ENCODE results near the gene PNPT1.
"Not testable (repeated sequence)": the region's sequence is repeated elsewhere in the genome, so short reads cannot be mapped to it uniquely, and the experiment has no call there.

The PNPT1 gene

GRCh38 chr2:55604027-55604565 lies 89.5 kb downstream of the PNPT1 start:
- no peaks in the 10 kb centered on the region for H3K9me2 ChIP-seq (replicated peaks; ENCODE audit: control insufficient read depth, low read length)
- peaks cover under 1% of the 10 kb centered on the region; the same call in 1 of the 2 replicates for H4K20me1 ChIP-seq (ENCODE audit: control insufficient read depth, insufficient read depth, low read depth, low read length)
- H3K79me2 ChIP-seq (ENCODE audit: control insufficient read depth, low read length), result peaks cover 87% of the 10 kb centered on the region
- peaks cover 54% of the 10 kb centered on the region for H3K36me3 ChIP-seq (ENCODE audit: control insufficient read depth, low read length)
- H3K9me3 ChIP-seq (ENCODE audit: control insufficient read depth, insufficient read depth, low read length), result no peaks in the 10 kb centered on the region
- H3K27me3 ChIP-seq (ENCODE audit: control insufficient read depth, low read length), result no peaks in the 10 kb centered on the region
- H3K4me1 ChIP-seq (ENCODE audit: control insufficient read depth, low read length), result no peaks in the 10 kb centered on the region
- TF ChIP-seq EZH2phosphoT487 (IDR thresholded peaks at IDR 0.05; ENCODE audit: borderline replicate concordance, low read length) (no peak), CTCF (IDR thresholded peaks at IDR 0.05; ENCODE audit: low read depth, low read length, poor library complexity, severe bottlenecking) (no peak)
- peaks cover 7% of the 10 kb centered on the region; the same call in 1 of the 2 replicates for H3F3A ChIP-seq (ENCODE audit: control insufficient read depth, insufficient read depth)
- no peak overlapping the region for H3K4me3 ChIP-seq (ENCODE audit: low read length)
- no peak overlapping the region for H3K27ac ChIP-seq (ENCODE audit: low read depth, low read length)
- no peak overlapping the region for H3K4me2 ChIP-seq (ENCODE audit: low read length)

GRCh38 chr2:55601849-55602248 lies 91.8 kb downstream of the PNPT1 start:
- no peaks in the 10 kb centered on the region for H3K9me2 ChIP-seq (replicated peaks; ENCODE audit: control insufficient read depth, low read length)
- H3K27ac ChIP-seq (ENCODE audit: low read depth, low read length), result no peak overlapping the region
- no peaks in the 10 kb centered on the region for H3K27me3 ChIP-seq (ENCODE audit: control insufficient read depth, low read length)
- peaks cover 61% of the 10 kb centered on the region for H3K36me3 ChIP-seq (ENCODE audit: control insufficient read depth, low read length)
- TF ChIP-seq EZH2phosphoT487 (IDR thresholded peaks at IDR 0.05; ENCODE audit: borderline replicate concordance, low read length) (no peak), CTCF (IDR thresholded peaks at IDR 0.05; ENCODE audit: low read depth, low read length, poor library complexity, severe bottlenecking) (no peak)
- H3K4me2 ChIP-seq (ENCODE audit: low read length), result no peak overlapping the region
- H4K20me1 ChIP-seq (ENCODE audit: control insufficient read depth, insufficient read depth, low read depth, low read length), result no peaks in the 10 kb centered on the region; the same call in 1 of the 2 replicates
- H3K4me3 ChIP-seq (ENCODE audit: low read length), result no peak overlapping the region
- peaks cover 7% of the 10 kb centered on the region; the same call in 1 of the 2 replicates for H3F3A ChIP-seq (ENCODE audit: control insufficient read depth, insufficient read depth)
- peaks cover 78% of the 10 kb centered on the region for H3K79me2 ChIP-seq (ENCODE audit: control insufficient read depth, low read length)
- no peaks in the 10 kb centered on the region for H3K9me3 ChIP-seq (ENCODE audit: control insufficient read depth, insufficient read depth, low read length)
- no peaks in the 10 kb centered on the region for H3K4me1 ChIP-seq (ENCODE audit: control insufficient read depth, low read length)

GRCh38 chr2:55598056-55598795 lies 95.4 kb downstream of the PNPT1 start:
- H3K9me2 ChIP-seq (replicated peaks; ENCODE audit: control insufficient read depth, low read length), result no peaks in the 10 kb centered on the region
- H3K79me2 ChIP-seq (ENCODE audit: control insufficient read depth, low read length), result peaks cover 74% of the 10 kb centered on the region
- peaks cover 72% of the 10 kb centered on the region for H3K36me3 ChIP-seq (ENCODE audit: control insufficient read depth, low read length)
- H3K4me1 ChIP-seq (ENCODE audit: control insufficient read depth, low read length), result no peaks in the 10 kb centered on the region
- no peaks in the 10 kb centered on the region for H3K27me3 ChIP-seq (ENCODE audit: control insufficient read depth, low read length)
- H3K27ac ChIP-seq (ENCODE audit: low read depth, low read length), result no peak overlapping the region
- no peaks in the 10 kb centered on the region for H3K9me3 ChIP-seq (ENCODE audit: control insufficient read depth, insufficient read depth, low read length)
- no peak for TF ChIP-seq CTCF (IDR thresholded peaks at IDR 0.05; ENCODE audit: low read depth, low read length, poor library complexity, severe bottlenecking)
- TF ChIP-seq EZH2phosphoT487 (IDR thresholded peaks at IDR 0.05; ENCODE audit: borderline replicate concordance, low read length), result no peak
- H3F3A ChIP-seq (ENCODE audit: control insufficient read depth, insufficient read depth), result peaks cover 5% of the 10 kb centered on the region; the same call in 1 of the 2 replicates
- H3K4me3 ChIP-seq (ENCODE audit: low read length), result no peak overlapping the region
- H4K20me1 ChIP-seq (ENCODE audit: control insufficient read depth, insufficient read depth, low read depth, low read length), result no peaks in the 10 kb centered on the region; the same call in 1 of the 2 replicates
- H3K4me2 ChIP-seq (ENCODE audit: low read length), result no peak overlapping the region

GRCh38 chr2:55596795-55597194 lies 96.8 kb downstream of the PNPT1 start:
- H3K9me3 ChIP-seq (ENCODE audit: control insufficient read depth, insufficient read depth, low read length), result not testable (repeated sequence)

More at GRCh38 chr2:55596795-55597194, 96.8 kb downstream of the PNPT1 start:
- H3K79me2 ChIP-seq (ENCODE audit: control insufficient read depth, low read length), result peaks cover 68% of the 10 kb centered on the region
- H3K4me1 ChIP-seq (ENCODE audit: control insufficient read depth, low read length); H3K27ac ChIP-seq (ENCODE audit: low read depth, low read length); H3K9me2 ChIP-seq (replicated peaks; ENCODE audit: control insufficient read depth, low read length); H4K20me1 ChIP-seq (ENCODE audit: control insufficient read depth, insufficient read depth, low read depth, low read length); H3K4me2 ChIP-seq (ENCODE audit: low read length); H3K27me3 ChIP-seq (ENCODE audit: control insufficient read depth, low read length); H3F3A ChIP-seq (ENCODE audit: control insufficient read depth, insufficient read depth); H3K4me3 ChIP-seq (ENCODE audit: low read length): not testable (repeated sequence)
- H3K36me3 ChIP-seq (ENCODE audit: control insufficient read depth, low read length), result peaks cover 62% of the 10 kb centered on the region

Data from DOHH2 (cell line).